Germinal center (tissue), 1 donor: Measurements from ENCODE around the gene OR5H2.
"Not testable (repeated sequence)": the region's sequence is repeated elsewhere in the genome, so short reads cannot be mapped to it uniquely, and the experiment has no call there.

Source experiments
- DNase-seq: peaks from one replicate; pipeline ENCODE4 v3.0.0; 2012; ENCODE audit warnings: mixed read lengths, low spot score

The OR5H2 gene

DNA sequence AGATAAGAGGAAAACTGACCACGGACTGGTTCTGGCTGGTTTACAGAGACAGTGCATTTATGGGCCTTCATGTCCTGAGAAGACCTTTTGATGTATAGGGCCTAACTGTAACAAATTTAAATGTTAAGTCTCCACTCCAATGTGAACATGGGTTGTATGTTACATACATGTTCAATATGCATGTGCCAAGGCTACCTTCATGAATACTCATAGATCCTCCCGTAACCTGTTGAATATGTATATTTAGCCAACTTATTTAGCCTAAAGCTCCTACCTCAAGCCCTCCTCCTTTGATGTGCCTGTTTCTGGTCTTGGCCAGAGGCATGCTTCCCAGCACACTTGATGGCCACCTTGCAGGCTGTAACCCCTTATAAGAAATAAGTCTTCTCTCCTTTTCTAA, at the start of gene OR5H2:
OR5H2 (plus strand) TSS at position 301 of the 400 bp plus-strand sequence. CDS start 398 bp downstream, outside the sequence.
- DNase-seq: no peak

DNA sequence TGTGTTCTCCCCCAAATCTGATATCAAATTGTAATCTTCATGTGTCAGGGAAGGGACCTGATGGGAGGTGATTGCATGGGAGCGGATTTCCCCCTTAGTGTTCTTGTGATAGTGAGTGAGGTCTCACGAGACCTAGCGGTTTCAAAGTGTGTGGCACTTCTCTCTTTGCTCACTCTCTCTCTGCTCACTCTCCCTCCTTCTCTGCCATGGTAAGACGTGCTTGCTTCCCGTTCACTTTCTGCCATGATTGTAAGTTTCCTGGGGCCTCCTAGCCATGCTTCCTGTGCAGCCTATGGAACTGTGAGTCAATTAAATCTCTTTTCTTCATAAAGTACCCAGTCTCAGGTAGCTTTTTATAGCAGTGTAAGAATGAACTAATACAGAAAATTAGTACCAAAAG, 48.8 kb upstream of the OR5H2 start:
- DNase-seq: no peak

DNA sequence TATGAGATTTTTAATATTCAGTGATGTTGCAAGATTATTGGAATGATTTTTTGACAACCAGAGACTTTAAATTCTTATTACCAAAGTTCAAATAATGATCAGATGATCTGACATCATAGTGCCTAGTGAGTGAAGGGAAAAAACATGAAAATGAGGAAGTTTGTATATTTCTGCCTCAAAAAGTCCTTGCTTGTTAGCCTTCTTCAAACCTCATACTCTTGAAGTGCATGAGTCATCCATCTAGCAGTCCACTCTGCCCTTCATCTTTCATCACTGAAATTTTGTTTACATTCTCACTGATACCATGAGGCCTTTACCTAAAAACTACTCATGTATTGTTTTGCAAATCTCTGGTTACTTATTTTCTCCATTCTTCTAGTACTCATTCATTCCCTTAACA, 42.2 kb upstream of the OR5H2 start:
- no peak for DNase-seq

DNA sequence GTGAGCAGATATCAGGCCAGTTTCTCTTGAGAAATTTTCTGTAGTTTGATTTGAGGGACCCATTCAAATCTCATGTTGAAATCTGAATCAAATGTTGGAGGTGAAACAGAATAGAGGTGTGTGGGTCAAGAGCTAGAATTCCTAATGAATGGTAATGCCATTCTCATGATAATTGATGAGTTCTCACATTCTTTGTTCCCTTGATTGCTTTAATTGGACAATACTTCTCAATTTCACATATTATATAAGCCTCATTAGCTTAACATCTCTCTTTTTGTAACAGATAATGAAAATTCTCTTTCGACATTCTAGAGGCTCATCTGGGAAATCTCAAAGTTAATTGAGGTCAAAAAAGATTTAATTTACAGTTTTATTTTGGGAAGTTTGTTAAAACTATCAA, 40.1 kb upstream of the OR5H2 start:
- no peak for DNase-seq

DNA sequence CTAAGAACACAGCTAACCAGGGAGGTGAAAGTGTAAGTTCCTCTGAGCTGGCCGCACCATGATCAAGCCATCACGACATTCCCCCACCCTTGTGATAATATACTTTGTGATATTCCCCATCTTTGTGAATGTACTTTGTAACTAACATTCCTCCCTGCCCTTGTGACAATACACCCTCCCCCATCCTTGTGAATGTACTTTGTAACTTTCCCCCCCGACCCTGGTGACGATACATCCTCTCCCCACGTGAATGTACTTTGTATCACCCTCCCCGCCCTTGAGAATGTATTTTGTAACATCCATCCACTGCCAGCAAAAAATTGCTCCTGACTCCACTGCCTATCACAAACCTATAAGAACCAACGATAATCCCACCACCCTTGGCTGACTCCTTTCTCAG, 38.5 kb upstream of the OR5H2 start:
- DNase-seq: no peak

DNA sequence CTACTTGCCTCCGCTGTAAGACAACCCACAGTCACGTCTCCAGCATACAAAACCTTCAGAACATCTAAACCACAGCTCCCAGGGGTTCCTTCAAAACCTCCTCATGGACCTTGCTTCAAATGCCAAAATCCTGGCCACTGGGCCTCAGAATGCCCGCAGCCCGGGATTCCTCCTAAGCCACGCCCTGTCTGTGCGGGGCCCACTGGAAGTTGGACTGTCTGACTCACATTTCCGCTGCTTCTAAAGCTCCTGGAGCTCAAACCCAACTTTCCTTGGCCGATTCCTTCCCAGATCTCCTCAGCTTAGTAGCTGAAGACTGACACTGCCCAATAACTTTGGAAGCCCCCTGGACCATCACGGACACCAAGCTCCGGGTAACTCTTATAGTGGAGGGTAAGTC, 36.2 kb upstream of the OR5H2 start:
- no peak for DNase-seq

DNA sequence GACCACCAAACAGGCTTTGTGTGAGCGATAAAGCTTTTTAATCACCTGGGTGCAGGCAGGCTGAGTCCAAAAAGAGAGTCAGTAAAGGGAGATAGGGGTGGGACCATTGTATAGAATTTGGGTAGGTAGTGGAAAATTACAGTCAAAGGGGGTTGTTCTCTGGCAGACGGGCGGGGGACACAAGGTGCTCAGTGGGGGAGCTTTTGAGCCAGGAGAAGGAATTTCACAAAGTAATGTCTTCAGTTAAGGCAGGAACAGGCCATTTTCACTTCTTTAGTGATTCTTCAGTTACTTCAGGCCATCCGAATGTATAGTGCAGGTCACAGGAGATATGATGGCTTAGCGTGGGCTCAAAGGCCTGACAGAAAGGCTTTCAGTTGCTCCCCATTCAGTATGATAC, 26.3 kb upstream of the OR5H2 start:
- not testable (repeated sequence) for DNase-seq

DNA sequence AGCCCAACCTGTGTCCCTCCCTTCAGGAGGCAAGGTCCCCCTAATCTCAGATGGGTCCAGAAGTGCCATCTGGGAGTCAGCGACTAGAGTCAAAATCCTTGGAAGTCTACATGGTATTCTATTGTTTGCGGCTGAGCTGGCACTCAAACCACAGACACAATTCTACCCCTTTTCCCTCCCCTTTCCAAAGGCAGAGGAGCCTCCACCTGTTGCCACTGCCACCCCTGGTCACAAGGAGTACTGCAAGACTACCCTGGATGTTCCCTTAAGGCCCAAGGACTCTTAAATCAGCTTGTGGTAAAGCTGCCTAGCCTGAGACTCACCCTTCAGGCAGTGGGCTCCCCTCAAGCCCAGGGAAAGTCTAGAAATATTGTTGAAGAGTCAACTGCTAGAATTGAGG, 22.6 kb upstream of the OR5H2 start:
- no peak for DNase-seq

DNA sequence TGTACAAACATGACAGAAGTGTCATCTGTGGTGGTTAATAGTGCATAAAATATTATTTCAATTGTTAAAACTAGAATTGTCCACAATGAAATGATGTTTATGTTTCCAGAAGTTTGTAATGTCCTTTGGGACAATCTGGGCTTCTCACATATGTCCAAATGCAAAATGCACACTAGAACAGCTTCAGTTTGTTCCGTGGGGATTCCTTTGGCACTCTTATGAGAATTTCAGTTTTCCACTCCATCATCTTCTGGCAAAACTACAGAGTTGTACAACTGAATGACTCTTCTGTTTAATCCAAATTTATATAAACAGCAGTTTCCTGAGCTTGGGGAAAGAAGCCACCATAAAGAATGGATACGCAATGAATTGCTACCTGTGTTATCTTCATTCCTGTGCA, 20.3 kb upstream of the OR5H2 start:
- DNase-seq: no peak

DNA sequence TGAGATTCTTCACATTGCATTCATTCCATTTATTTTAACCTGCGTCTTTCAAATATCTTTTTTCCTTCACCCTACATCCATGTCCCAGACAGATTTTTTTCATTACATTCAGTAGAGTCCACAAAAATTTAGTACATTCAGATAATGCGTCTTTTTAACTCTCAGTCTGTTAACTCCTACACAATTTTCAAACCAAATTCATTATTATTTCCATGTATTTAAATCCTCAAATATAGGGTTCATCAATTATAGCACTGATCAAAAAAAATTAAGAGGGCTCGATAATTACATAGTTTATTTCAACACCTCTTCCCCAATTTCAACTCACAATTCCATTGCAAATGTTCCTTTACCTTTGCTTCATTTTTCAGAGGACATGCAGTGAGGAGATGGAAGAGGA, 18.4 kb upstream of the OR5H2 start, which contains the start of gene OR5H6:
OR5H6 (plus strand) TSS at position 301 of the 400 bp plus-strand sequence; CDS start at position 390, 89 bp downstream.
- DNase-seq: no peak

DNA sequence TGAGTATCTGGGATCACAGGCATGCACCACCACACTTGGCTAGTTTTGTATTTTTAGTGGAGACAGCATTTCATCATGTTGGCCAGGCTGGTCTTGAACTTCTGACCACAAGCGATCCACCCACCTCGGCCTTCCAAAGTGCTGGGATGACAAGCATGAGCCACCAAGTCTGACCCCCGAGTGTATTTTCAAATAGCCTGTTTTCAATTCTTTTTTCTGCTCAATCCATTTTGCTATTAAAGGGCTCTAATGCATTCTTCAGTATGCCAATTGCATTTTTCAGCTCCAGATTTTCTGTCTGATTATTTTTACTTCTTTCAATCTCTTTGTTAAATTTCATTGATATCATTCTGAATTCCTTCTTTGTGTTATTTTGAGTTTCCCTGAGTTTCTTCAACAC, 12.5 kb upstream of the OR5H2 start:
- DNase-seq: no peak

DNA sequence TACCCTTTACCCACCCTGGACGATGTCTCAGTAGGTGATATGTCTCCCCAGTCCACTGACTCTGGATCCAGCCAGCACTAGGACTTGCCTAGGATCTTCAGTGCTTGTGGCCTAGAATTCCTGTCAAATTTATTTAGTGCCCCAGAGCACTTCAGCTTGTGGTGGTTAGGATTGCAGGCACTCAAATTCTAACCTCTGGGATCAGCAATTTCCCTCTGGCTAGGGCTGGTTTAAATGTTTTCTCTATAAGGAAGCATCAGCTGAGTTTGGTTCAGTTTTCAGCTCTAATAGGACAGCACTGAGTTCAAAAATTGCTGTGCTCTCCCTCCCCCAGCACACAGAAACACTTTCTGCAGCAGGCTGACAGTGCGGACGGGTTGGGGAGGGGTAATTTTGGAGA, 10.2 kb upstream of the OR5H2 start:
- DNase-seq: no peak

DNA sequence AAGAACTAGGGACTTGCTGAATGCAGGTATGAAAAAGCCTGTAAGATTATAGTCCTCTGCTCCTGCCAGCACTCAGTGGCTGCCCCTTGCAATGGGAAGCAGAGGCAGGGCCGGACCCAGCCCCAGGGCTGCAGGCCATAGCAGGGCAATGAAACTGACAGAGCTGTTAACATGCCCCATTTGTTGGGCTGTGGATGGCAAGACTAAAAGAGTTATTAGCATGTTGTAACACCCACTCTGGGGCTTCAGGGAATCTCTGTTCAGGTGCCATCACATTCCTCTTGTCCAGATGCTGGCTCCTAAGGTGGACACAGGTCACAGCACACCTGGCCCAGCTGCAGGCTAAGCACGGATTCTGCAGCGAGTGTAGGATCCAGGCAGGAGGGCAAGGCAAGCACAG, 7.4 kb upstream of the OR5H2 start:
- DNase-seq: no peak

DNA sequence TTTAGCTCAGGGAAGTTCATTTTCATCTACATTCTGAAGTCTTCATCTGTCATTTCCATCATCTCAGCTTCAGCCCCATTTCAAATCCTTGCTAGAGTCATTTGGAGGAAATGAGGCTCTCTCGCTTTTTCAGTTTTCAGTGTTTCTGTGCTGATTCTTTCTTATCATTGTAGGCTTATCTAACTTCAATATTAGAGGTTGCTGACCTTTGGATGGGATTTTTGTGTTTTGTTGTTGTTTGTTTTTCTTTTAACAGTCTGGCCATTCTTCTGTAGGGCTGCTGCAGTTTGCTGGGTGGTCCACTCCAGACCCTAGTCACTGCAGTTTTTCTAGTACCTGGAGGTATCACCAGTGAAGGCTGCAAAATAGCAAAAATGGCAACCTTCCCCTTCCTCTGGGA, 8.6 kb downstream of the OR5H2 start:
- DNase-seq: no peak

DNA sequence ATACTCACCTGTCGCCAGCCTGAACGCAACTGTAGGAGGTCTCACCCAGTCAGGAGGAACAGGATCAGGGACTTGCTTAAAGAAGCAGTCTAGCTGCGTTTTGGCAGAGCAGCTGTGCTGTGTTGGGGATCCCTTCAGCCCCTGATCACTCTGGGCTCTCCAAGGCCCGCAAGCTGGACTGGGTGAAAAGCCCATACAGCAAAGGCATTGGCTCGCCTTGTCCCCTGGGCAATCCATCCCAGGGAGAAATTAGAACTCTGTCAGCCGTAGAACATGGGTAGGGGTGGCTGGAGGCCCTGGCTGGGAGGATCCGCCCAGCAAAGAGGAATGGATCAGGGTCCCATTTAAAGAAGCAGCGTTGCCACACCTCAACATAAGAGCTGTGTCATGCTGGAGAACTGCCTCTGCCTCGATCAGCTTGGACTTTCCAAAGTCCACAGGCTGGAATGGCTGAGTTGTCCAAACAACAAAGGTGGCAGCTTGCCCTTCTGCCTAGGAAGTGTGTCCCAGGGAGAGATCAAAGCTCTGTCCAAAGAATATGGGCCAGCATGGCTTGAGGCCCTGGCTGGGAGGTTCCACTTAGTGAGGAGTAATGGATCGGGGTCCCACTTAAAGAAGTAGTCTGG, 9.1 kb downstream of the OR5H2 start:
- DNase-seq: no peak

DNA sequence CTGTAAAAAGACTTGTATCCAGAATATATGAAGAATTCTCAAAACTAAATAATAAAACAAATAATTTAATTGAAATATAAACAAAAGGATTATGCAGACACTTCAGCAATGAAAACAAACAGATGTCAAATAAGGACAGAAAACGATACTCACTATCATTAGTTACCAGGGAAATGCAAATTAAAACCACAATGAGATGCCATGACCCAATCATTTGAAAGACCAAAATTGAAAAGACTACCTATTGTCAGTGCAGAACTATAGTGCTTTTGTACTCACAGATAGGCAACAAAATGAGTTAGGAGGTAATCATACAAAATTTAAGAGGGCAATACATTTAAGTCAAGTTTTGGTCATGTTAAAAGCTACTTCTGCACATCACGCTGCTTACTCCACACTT, 39.8 kb downstream of the OR5H2 start:
- no peak for DNase-seq

DNA sequence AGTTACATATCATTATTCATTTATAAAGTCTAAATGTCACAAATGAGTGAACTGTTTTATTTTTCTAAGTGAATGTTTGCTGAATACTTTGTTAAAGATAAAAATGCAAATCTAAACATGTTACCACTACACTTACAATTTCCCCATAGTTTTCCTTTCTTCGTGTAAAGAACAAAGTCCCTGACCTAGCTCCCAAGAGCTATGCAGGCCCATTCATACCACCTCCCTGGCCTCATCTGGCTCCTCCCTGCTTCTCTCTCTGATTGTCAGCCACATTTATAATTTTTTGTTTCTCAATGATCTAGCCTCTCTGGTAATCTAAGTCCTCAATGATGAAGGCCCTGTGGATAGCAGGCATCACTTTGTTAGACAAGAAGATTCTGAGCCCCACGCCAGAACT, 40.4 kb downstream of the OR5H2 start:
- DNase-seq: no peak

DNA sequence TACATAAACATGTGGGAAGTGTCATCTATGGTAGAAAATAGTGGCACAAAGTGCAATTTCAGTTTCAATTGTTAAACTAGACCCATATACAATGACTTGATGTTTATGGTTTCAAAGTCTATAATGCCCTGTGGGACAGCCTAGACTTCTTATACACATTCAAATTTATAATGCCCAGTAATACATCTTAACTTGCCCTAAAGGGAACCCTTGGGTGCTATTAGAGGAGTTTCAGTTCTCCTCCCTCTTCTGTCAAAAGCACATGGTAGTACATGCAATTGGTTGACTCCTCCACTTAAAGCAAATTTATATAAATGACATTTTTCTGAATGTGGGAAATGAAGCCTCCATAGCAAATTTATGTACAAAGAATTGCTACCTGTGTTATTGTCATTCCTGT, 41.1 kb downstream of the OR5H2 start:
- DNase-seq: no peak

DNA sequence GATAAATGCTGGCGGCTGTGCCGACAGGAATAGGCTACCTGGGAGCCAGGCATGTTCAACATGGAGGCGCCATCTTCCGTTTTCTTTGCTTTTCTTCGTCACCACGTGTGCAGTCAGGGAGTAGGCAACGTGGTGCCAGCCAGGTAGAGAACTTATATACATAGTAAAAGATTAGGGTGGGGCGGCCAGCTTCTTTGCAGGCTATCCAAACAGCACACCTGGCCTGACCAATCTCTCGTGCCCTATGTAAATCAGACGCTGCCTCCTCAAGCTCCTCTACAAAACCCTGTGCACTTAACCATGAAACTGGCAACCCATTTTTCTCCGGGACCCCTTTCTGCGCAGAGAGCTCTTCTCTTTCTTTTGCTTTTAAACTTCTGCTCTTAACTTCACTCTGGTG, 42.8 kb downstream of the OR5H2 start:
- no peak for DNase-seq

DNA sequence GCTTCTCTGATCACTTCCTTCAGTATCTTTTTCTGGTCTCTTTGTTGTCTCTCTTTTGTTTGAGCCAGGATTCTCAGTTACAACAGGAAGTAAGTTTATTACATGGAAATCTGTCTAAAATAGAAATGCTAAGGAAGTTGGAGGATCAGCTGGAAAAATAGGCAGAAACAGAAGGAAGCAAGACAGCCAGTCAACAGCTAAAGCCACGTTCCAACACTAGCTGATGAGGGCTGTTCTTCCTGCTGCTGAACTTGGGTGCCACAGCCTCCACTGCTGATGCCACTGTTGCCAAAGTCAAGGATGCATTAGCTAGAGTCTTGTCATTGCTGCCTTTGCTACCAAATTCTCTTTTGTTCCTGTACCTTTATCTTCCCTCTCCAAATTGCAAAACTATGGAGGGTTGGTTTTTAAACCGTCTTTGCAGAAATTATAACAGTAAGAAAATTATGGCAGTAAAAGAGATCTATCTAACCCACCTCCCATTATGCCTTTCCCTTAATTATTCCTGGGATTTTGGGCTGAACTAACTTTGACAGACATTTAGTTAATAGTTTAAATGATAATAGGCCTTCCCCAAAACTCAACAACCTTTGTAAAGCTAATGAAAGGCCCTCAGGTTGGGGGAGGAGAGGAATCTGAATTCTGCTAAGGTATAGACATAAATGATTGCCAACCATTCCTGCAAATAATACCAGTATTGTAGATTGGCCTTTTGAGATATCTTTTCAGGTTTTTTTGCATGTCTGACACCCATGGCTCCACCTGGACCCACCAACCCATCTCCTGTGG, 44.0 kb downstream of the OR5H2 start:
- DNase-seq: no peak

DNA sequence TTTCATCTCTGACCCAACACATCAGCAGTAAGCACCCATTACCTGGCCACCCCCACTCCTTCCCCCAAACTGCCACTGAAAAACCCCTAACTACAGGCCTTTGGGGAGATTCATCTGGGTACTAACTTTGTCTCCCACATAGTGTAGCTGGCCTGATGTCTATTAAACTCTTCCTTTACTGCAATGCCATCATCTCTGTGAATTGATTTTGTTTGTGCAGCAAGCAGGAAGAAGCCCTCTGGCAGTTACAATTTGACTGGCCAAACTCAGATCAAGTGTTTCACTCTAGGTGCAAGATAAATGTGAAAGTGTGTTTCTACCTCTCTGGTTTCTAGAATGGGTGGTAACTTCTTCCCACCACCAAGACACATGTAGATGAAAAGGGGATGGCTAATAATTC, 44.6 kb downstream of the OR5H2 start:
- no peak for DNase-seq

DNA sequence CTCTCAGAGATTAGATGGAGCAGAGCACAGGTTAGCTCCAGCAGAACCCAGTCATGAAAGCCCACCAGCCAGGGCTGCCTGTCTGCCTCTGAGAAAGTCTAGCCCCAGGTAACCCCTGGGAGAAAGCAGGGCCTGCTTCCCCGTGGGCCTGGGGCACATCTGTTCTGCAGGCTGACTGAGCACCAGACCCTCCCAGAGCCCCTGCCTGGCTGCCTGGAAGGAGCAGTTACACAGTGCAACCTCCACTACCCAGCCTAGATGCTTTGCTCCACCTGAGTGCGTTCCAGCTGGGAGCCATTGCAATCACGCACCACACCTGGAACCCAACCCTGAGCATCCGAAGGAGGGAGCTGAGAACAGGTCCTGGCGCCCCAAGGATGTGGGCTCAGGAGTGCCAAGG, 46.6 kb downstream of the OR5H2 start:
- no peak for DNase-seq

DNA sequence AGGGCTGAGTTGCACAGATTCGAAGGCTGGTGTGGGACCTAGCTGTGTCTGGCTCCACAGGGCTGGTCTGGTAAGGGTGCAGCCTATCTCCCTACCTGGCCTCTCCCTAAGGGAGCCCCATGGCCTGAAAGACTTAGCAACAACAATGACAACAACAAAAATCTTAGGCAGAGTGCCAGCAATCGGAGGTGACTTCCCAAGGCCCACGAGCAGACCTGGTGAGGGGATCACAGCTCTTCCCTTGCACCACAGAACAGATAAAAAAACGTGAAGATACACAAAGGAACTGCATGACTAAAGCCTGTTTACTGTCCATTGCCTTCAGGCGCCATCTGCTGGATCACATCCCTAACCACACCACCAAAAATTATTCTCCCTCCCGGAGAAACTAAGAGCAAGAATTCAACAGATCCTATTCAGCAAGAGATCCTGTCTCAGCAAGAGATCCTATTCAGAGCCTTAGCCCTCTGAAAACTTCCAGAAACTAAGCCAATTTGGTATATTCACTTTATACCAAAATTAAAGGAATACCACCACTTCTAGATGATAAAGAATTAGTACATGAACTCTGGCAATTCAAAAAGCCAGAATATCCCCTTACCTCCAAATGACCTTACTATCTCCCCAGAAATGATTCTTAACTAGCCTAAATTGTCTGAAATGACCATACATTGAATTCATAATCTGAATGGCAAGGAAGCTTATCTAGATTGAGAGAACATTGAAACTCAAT, 47.3 kb downstream of the OR5H2 start:
- DNase-seq: peak; percentile 3
